Measurements from ENCODE around the gene TAS2R40.

- TF ChIP-seq SMC3 (IDR thresholded peaks at IDR 0.05) (no peak), MAX (IDR thresholded peaks at IDR 0.05) (no peak)
Measured at GRCh38 chr7:143177374-143178119, 44.3 kb upstream of the TAS2R40 start.

Data from A549 (cell line).